HG02678 (cell line): Measurements from ENCODE around the gene GAK.
A peak's percentile ranks its signal among the peaks of the same experiment; 100 is the strongest.
"Not testable (repeated sequence)": the region's sequence is repeated elsewhere in the genome, so short reads cannot be mapped to it uniquely, and the experiment has no call there.

Experiments
- ATAC-seq: cut with Tn5 transposase; IDR thresholded peaks from one replicate; pipeline ENCODE4 v1.9.1; 2021; ENCODE audit warnings: mild to moderate bottlenecking, moderate library complexity; ENCODE audit not compliant: unreplicated experiment

Gene GAK

DNA sequence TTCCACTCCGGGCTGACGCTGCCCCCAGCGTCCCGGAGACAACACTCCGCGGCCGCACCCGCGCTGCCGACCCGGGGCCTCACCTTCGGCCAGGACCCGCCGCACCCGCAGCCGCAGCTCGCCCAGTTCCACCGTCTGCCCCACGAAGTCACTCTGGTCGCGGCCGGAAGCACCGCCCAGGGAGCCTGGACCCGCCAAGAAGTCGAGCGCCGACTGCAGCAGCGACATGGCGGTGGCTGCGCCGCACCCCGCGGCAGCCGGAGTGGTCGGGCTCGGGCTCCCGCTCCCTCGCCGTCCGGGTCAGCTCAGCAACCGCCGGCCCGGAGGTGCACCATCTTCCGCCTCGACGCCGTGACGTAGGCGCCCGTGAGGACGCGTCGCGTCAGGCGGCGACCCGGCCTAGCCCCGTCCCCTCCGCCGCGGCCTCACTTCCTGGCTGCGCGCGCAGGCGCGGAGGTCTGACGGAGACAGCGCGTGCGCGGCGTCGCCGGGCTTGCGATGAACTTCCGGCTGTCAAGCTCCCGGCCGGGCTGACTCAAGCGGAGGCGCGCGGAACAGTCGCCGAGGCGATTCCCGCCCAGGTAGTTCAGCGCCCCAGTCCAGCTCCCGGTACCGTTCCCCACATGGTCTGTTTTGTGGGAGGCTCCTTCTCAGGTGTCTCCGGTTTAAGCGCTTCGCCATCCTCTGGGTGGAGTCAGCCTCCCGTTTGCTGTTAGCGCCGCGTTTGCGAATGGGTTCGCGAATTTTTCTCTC is at the start of gene GAK, which contains the start of gene TMEM175:
GAK (minus strand) TSS at position 357 of the 753 bp plus-strand sequence; CDS start at position 228, 129 bp downstream.
TMEM175 (plus strand) TSS at position 501 of the 753 bp plus-strand sequence. CDS start 15,280 bp downstream, outside the sequence.
- peak; percentile 93 for ATAC-seq

DNA sequence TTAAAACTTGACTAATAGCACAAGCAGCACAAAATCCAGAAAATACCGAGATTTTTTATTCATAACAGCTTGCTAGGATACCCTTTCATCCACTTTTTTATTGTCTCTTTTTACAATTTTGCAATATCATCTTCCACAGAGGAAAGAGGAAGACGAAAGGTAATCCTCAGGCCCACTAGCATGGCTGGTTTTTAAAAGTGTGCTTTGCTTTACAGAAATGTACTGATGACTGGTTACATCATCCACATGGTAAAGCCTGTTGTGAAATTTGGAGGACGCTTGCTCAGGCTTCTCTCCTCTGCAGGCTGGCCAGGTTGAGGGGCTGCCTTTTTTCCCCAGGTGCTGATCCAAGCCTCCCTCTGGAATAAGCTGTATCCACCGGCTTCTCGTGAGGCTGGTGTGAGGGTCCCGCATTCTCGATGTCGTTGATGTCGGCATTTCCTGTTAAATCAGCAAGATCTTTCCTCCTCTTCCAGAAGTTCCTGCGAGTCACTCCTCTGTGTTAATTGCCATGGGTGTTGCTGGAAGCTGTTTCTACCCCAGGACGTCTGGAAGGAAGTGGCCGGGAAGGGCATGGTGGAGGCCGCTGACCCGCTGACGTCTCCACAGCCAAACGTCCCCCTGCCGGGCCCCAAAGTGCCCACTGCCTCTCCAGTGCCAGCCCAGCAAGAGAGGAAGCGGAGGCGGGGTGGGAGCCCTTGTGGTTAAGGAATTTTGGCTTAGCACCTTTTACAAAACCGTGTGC is 47.0 kb upstream of the GAK start:
- no peak for ATAC-seq

DNA sequence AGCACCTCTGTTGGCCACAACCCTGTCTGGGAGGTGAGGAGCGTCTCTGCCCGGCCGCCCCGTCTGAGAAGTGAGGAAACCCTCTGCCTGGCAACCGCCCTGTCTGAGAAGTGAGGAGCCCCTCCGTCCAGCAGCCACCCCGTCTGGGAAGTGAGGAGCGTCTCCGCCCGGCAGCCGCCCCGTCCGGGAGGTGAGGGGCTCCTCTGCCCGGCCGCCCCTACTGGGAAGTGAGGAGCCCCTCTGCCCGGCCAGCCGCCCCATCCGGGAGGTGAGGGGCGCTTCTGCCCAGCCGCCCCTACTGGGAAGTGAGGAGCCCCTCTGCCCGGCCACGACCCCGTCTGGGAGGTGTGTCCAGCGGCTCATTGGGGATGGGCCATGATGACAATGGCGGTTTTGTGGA is 43.9 kb upstream of the GAK start:
- ATAC-seq: not testable (repeated sequence)

DNA sequence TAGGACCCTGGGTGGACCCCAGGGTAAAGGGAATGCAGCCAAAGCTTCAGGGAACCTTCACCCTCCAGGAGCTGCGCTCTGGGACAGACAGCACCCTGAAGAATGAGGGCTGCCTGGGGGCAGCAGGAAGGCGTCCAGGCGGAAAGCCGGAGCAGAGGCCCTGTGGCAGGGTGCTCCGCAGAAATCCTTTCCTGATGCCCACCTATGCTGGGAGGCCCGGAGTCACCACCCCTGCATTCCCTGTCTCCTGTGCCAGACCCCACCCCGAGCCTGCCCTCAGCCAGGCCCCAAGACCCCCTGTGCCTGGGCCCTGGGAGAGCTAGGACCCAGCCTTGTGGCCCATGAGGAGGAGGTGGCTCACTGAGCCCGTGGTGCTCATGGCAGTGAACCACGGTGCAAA is 42.6 kb upstream of the GAK start:
- no peak for ATAC-seq

DNA sequence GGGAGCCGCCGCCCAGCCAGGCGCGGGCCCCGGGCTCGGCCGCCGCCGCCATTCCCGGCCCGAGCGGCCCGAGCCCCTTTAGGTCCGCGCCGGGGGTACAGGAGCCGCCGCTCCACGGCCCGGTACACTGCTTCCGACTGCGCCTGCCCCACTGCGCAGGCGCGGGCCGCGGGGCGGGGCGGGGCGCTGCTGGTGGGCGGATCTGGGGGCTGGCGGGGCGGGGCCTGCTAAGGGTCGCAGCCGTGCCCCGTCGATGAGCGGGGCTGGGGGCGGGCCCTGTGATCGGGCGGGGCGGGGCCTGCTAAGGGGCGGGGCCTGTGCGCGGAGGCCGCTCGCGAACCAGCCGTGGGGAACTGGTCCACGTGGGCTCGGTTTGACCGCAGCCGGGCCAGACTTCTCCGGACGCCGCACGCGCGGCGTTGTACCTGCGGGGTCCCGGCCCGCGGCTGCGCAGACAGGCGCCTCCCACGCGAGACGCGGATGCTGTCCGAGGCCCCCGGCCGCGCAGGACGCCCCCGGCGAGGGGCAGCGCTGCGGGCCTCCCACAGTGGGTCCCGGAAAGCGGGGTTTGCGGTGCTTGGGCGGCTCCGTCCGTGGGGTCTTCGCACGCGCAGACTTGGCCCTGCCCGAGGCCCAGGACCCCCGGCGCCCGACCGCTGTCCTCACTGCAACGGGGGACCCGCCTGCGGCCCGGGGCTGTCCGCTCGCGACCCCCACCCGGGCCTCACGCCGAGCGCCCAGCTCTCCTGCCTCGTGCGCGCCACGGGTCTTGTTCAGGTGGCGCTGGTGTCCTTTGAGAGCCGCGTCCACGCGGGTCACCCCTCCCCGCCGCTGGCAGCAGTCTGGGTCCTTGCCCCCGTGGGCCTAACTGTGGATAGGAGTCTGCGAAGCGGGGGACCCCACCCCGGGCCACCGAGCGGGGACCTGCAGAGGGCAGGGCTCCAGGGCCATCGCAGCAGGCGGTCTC is 41.6 kb upstream of the GAK start, which contains the start of gene DGKQ:
DGKQ (minus strand) TSS at position 139 of the 967 bp plus-strand sequence; CDS start at position 52, 87 bp downstream.
- peak; percentile 76 for ATAC-seq

DNA sequence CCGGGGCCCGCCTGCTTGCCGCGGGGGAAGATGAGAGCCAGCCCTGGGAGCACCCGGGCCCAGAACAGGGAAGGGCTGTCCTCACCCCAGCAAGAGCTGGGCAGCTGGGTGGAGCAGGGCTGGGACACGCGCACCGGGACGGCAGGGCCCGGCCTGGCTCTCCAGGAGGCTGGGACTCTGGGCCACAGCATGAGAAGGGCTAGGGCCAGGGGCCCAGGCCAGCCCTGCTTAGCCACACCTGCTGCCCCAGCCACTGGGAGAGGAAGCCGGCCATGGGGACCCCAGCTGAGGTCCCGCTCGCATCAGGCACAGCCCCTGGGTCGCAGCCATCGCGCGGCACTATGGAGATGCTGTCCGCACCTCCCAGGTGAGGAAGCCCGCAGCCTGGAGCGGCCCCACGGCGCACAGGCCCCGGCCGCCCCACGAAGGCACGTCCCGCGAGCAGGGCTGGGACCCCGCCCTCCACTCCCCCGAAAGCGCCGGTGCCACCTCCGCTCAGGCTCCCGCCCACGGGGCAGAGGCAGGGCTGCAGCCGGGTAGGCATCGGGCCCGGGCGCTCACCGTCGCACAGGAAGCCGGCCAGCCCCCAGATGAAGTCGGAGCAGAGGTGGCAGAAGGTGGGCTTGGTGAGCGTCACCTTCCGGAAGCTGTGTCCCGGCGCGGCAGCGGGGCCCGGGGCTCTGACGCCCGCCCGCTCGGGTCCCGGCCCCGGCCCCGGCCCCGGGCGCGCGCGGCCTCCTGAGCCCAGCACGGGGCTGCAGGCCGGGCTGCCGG is 40.7 kb upstream of the GAK start:
- peak; percentile 36 for ATAC-seq

DNA sequence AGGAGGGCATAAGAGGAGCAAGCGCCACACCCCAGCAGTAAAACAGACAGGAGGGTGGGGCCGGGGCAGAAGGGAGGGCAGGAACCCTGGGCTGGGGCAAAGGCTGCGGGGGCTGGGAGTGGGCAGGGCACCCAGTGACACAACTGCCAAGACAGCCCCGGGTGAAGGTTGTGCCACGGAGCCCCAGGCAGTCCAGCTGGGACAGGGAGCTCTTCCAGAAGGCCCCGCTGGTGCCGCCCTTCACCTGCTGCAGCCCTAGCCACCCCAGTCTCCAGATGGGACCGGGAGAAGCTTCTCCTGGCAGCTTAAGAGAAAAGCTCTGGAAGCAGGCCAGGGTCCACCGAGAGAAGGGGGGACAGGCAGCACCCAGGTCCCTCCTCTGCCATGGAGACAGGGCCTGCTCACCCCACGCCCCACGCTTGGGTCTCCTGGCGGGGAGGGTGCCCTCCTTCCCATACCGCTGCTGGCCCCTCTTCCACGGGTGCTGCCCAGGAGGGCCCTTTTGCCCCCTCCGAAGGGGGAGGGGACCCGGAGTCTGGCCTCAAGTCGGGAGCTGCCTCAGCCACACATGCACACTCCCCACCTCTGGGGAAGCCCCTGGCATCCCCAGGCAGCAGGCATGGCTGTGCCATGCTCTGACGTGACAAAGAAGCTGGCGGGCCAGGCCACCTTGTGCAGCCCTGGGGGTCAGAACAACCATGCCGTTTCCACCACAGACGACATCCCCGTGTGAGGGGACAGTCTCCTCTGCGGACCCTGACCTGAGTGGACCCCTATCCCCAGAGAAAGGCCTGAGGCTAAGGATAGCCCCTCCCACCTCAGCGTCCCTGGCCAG is 39.8 kb upstream of the GAK start:
- ATAC-seq: no peak

DNA sequence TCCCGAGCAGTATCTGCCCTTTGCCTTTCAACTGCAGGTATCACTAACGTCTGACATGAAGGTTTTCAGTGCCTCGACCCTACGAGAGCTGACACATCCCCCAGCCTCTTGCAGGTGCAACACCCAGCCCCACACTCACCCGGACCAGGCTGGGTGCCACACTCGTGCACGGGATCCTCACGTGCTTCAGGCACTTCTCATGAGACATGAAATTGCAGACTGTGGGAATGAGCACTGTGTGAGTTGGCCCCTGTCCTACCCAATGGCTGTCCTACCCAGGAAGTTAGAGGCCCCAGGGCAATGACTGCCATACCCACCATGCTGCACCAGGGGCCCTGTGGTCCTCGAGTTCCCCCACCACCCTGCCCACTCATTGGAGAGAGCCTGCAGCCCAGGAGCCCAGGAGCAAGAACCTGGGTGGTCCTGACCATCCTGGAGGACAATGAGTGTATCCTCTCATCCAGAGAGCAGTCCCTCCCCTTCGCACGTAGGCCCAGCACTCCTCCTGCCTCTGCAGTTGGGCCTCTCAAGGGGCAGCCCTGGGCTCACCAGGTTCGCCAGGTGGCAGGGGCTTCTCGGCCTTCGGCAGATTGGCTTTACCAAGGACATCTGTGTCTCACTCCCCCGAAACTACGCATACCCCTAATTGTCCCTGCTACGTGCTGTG is 38.9 kb upstream of the GAK start:
- ATAC-seq: no peak

DNA sequence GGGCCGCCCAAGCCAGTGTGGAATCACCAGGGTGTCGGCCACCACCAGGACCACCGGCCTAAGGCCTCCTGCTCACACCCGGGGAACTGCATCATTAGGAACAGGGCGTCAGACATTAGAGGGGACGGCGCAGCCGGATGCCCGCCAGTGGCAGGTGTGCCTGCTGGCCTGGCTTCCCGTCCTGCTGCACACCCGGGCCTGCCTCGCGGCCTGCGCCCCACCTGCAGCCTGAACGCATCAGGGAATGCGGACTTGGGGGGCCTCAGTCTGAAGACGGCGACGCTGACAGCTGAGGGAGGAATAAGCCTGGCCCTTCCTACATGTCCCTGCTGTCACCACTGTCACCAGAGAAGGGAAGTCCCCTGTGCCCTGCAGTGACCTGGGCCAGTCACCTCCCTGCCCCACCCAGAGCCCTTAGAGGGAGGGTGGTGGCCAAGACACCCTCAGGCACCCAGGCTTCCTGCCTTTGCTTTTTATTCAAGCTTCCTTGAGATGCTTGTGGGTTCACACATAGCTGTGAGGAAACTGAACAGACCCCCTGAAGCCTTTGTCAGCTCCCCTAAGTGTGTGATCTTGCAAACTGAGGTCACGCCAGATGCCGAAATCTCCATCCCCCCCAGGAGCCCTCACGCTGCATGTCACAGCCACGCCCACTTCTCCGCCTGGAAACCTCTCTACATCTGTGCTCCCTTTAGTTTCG is 38.1 kb upstream of the GAK start:
- no peak for ATAC-seq

DNA sequence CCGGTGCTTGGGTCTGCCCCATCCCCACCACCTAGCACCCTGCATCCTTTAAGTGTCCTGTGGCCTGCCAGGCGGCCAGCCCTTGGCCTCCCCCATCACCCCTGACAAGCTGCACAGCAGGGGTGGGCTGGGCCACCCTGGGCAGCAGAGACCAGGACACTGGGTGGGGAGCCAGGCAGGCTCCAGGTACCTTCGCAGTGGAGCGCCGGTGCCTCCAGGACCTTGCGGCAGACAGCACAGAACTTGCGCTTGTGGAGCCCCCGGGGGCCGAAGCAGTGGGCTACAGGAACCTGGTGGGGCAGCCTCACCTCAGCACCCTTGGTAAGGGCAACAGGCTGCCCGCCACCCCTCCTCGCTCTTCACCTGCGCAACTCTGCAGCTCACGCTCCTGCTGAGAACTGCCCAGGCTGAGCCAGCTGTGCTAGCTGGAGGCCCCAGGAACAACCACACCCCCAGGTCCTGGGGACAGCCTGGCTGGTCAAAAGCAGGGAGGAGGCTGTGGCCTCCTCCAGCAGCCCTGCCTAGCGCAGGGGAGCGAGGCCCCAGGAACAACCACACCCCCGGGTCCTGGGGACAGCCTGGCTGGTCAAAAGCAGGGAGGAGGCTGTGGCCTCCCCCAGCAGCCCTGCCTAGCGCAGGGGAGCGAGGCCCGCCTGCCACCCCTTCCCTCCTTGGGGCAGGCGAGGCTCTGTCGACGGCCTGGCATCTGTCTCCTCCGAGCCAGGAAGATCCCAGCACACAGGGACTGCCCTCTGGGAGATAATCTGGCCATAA is 36.7 kb upstream of the GAK start:
- ATAC-seq: no peak

DNA sequence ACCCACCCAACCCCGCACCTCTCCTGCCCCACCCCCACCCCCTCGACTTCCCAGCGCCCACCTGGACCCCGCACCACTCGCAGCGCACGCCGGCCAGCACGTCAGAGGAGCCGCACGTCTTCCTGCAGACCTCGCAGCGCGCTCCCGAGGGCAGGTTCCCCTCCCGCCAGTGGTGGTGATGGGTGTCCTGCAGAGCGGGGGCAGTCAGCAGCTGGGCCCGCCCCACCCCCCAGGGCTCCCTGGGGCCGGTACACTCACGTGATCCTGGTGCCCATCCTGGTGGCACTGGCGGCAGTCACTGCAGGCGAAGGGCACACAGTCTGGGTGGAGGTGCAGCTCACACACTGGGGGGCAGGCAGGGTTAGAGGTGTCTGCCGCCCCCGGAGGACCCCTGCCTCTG is 36.1 kb upstream of the GAK start:
- ATAC-seq: no peak

DNA sequence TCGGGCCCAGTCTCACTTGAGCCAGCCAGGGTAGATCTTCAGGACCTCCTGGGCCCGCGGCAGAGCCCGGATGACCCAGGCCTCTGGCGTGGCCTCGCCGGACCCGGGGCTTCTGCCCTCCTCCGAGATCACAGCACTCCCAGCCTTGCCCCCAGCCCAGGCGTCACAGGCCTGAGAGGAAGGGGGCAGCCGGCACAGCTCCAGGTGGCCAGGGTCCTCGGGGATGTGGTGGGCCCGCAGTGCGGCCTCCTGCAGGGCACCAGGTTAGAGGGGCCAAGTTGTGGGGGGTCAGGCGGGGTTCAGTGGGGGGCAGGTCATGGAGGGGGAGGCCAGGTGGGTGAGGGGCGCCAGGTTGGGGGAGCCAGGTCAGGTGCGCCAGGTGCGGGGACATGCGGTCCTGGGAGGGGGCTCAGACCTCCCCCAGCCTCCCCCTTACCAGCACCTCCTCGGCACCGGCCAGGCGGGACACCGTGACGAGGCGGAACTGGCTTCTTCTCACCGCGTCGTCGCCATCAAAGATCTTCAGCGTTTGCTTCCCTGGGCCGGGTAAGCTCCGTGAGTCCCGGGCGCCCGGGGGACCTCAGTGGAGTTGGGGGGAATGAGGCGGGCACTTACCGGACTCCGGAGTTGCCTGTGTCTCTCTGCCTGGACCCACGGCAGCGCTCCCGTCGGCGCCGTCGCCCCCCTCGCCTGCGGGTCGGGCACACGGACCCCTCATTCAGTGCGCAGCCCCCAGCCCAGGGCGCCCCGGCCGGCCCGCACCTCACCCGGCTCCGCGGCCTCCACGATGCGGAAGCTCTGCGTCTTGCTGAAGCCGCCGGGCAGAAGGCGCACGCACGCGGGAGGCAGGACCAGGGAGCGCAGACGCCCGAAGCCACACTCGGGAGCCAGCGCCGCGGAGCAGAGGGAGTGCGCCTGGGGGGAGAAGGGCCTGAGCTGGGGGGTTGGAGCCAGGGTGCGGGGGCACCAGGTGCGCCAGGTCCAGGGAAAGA is 35.3 kb upstream of the GAK start:
- no peak for ATAC-seq

DNA sequence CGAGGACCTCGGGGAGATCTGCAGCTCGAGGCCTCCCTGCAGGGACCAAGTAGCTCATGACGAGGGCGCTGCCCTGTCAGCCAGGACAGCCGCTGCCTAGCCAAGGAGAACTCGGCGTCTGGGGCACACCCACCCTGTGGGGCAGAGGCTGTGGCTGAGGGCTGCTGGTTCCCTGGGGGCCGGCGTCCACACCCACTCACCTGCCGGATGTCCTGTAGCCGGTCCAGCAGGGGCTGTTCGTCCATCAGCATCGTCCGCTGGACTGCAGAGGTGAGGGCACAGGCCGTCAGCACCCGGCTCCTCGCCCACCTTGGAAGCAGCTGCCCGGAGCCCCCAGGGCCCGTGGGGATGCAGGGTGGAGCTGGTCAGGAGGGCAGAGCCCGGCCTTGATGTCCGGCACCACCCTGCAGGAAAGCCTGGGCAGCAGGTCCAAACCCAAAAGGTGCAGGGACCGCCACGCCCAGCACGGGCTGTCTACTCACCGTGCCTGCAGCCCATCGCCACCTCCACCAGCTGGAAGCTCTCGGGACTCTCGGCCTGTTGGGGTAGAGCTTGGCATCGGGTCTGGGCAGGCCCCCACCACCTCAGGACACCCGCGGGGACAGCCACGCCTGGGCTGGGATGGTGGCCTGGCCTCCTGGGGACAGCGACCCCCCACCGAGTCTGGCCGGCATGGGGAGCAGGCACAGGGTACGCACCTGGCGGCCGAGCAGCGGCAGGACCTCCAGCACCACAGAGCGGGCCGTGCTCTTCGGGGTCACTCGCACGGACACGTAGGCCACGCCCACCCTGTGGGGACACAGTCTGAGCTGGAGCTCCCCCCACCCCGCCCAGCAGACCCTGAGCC is 34.4 kb upstream of the GAK start:
- no peak for ATAC-seq

DNA sequence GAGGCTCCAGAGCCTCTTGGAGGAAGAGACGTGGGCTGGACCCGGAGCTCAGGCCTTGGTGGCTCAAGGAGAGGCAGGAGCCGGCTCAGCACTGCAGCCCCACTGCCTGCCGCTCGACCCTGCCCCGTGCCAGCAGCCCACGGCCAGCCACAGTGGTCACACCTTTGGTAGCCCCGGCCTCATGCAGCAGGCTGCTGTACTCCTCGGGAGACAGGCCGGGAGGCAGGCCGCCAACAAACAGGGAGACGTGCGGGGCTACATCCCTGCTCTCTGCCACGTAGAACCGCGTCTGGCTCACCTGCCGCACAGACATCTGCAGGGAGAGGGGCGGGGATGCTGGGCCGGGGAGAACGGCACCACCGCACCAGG is 33.6 kb upstream of the GAK start:
- no peak for ATAC-seq

DNA sequence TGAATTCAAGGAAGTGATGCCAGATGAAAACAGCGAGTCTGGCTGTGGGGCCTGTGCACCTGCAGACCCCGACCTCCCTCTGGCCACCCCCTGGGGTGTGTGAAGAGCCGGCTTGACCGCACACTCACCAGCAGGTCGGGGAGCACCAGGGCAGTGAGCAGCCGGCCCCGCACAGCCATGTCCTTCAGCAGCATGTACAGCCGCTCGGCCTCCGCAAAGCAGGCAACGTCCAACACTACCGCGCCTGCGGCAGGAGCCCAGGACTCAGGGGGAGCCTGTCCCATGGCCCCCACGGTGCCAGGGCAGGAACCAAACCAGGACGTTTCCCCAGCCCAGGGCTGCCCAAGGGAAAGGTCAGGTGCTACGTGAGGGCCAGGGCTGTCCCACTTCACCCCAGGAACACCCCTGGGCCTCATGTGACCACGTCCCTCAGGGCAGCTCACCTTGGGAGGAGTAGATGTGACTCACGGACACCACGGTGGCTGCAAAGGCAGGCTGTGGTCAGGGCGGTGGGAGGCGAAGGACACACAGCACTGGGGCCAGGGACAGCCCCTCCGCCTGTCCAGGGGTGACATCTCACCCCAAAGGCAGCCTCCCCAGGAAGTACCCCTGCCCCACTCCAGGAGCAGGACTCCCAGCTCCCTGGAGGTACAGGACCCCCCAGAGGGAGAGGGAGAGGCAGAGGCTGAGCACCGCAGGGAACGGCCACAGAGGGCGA is 33.1 kb upstream of the GAK start:
- no peak for ATAC-seq
